ENCODE results near the gene GALNTL6. TPM values are rescaled to one million over a fixed set of nuclear protein-coding genes. Genes with fewer than 3 reads are reported as not detected.

The GALNTL6 gene
- total RNA-seq, 1 donor from 2014 or later = 1.7 TPM

- Mint-ChIP-seq H3K27me3 (peaks cover 4% of the 10 kb centered on the region), H3K4me3 (no peak overlapping the region), H3K36me3 (no peaks in the 10 kb centered on the region), H3K4me1 (ENCODE audit: unreplicated experiment) (peaks cover 30% of the 10 kb centered on the region), H3K9me3 (no peaks in the 10 kb centered on the region), H3K27ac (no peak overlapping the region)
- no peak for DNase-seq (ENCODE audit: extremely low spot score, unreplicated experiment)
- no peak for TF ChIP-seq CTCF (conservative IDR thresholded peaks at IDR 0.05)
Observed at GRCh38 chr4:172808196-172808595, 995.0 kb downstream of the GALNTL6 start.

GRCh38 chr4:172809319-172809718 is 996.1 kb downstream of the GALNTL6 start:
- H3K27ac Mint-ChIP-seq = no peak overlapping the region
- TF ChIP-seq CTCF (conservative IDR thresholded peaks at IDR 0.05) = no peak
- H3K4me3 Mint-ChIP-seq = no peak overlapping the region
- no peaks in the 10 kb centered on the region for H3K9me3 Mint-ChIP-seq
- H3K27me3 Mint-ChIP-seq = peaks cover 2% of the 10 kb centered on the region
- DNase-seq (ENCODE audit: extremely low spot score, unreplicated experiment) = no peak
- H3K36me3 Mint-ChIP-seq = no peaks in the 10 kb centered on the region
- H3K4me1 Mint-ChIP-seq (ENCODE audit: unreplicated experiment) = peaks cover 36% of the 10 kb centered on the region

GRCh38 chr4:172813359-172813923 is 1000.2 kb downstream of the GALNTL6 start:
- H3K4me1 Mint-ChIP-seq (ENCODE audit: unreplicated experiment) = peaks cover 41% of the 10 kb centered on the region
- H3K9me3 Mint-ChIP-seq = no peaks in the 10 kb centered on the region
- no peaks in the 10 kb centered on the region for H3K36me3 Mint-ChIP-seq
- H3K27ac Mint-ChIP-seq = no peak overlapping the region
- no peak for DNase-seq (ENCODE audit: extremely low spot score, unreplicated experiment)
- H3K4me3 Mint-ChIP-seq = no peak overlapping the region
- no peaks in the 10 kb centered on the region for H3K27me3 Mint-ChIP-seq
- no peak for TF ChIP-seq CTCF (conservative IDR thresholded peaks at IDR 0.05)

GRCh38 chr4:172815499-172816164 is 1002.4 kb downstream of the GALNTL6 start:
- Mint-ChIP-seq H3K4me3 (no peak overlapping the region), H3K27me3 (no peaks in the 10 kb centered on the region), H3K27ac (peak overlapping the region; percentile 25), H3K36me3 (no peaks in the 10 kb centered on the region), H3K4me1 (ENCODE audit: unreplicated experiment) (peaks cover 23% of the 10 kb centered on the region), H3K9me3 (no peaks in the 10 kb centered on the region)
- DNase-seq (ENCODE audit: extremely low spot score, unreplicated experiment) = no peak
- no peak for TF ChIP-seq CTCF (conservative IDR thresholded peaks at IDR 0.05)

- no peak for TF ChIP-seq CTCF (conservative IDR thresholded peaks at IDR 0.05)
- no peak for DNase-seq (ENCODE audit: extremely low spot score, unreplicated experiment)
Observed at GRCh38 chr4:172818901-172819300, 1005.7 kb downstream of the GALNTL6 start.

More at GRCh38 chr4:172818901-172819300, 1005.7 kb downstream of the GALNTL6 start:
- Mint-ChIP-seq H3K36me3 (no peaks in the 10 kb centered on the region), H3K27me3 (no peaks in the 10 kb centered on the region), H3K4me1 (ENCODE audit: unreplicated experiment) (peaks cover 8% of the 10 kb centered on the region), H3K9me3 (no peaks in the 10 kb centered on the region), H3K4me3 (no peak overlapping the region), H3K27ac (no peak overlapping the region)
